ENCODE results near the gene RTBDN.

Gene RTBDN

DNA sequence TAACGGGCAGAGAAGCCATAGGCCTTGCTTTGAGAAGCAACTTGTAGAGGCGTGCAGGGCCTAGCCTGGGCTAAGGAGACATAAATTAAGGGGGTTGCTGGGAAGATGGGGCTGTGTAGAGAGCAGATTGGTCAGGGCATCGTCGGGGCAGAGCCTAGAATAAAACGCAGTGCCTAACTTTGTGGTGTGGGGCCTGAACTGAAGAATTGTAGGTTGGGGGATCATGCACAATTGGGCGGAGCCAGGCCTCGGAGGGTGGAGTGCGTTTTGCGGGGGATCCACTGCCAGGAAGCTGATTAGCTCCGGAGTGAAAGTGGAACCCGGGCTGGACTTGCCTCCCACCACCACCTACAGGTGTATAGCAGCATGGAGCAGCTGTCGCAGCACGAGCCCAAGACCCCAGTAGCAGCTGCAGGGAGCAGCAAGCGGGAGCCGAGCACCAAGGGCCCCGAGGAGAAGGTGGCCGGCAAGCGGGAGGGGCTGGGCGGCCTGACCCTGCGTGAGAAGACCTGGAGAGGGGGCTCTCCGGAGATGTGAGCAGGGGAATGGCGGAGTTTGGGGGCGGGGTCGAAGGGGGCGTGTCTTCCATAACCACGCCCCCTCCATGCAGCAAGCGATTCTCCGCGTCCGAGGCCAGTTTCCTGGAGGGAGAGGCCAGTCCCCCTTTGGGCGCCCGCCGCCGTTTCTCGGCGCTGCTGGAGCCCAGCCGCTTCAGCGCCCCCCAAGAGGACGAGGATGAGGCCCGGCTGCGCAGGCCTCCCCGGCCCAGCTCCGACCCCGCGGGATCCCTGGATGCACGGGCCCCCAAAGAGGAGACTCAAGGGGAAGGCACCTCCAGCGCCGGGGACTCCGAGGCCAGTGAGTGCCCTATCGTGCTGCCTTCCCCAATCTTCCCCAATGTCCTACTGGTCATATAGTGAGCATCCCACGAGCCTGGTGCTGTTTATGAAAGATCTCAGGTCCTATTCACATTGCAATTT, 33.0 kb upstream of the RTBDN start:
- POLR2A ChIA-PET (ENCODE audit: low non-redundant PET) = no interaction called here
- TF ChIP-seq, protein P1, sequence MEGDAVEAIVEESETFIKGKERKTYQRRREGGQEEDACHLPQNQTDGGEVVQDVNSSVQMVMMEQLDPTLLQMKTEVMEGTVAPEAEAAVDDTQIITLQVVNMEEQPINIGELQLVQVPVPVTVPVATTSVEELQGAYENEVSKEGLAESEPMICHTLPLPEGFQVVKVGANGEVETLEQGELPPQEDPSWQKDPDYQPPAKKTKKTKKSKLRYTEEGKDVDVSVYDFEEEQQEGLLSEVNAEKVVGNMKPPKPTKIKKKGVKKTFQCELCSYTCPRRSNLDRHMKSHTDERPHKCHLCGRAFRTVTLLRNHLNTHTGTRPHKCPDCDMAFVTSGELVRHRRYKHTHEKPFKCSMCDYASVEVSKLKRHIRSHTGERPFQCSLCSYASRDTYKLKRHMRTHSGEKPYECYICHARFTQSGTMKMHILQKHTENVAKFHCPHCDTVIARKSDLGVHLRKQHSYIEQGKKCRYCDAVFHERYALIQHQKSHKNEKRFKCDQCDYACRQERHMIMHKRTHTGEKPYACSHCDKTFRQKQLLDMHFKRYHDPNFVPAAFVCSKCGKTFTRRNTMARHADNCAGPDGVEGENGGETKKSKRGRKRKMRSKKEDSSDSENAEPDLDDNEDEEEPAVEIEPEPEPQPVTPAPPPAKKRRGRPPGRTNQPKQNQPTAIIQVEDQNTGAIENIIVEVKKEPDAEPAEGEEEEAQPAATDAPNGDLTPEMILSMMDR (conservative IDR thresholded peaks at IDR 0.05; ENCODE audit: low read depth) = no peak
- DNase-seq (ENCODE audit: low spot score) = peak; percentile 62
- peak overlapping the region; percentile 25; the same call in 1 of the 2 replicates for H3K27ac ChIP-seq
- CTCF ChIA-PET = no interaction called here

DNA sequence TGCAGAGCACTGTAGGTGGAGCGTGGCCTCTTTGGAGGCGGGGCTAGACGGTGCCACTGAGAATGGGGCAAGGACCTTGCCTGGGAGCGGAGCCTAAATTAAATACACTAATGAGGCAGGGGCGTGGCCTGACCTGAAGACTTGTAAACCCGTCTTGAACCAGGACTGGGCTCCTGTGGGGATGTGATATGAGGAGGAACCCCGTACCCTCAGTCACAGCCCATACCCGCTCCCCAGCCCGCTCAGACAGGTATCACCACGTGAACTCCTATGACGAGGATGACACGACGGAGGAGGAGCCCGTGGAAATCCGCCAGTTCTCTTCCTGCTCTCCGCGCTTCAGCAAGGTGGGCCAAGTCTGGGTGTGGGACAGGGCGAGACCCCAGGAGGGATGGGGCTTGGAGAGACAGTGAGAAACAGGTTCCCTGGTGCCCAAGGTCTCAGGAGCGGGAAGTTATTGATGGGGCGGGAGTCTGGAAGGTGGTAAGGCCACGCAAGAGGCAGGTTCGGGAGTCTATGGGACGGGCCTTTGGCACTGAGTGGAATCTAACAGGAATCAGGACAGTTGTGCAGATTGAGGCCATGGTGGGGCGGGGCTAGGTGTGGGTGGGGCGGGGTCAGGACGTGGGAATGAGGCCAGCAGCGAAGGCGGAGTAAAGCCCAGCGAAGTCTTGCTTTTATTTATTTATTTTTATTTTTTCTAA, 32.2 kb upstream of the RTBDN start:
- no peak for DNase-seq (ENCODE audit: low spot score)
- TF ChIP-seq, protein P1 (conservative IDR thresholded peaks at IDR 0.05; ENCODE audit: low read depth) = no peak
- CTCF ChIA-PET = no interaction called here
- POLR2A ChIA-PET (ENCODE audit: low non-redundant PET) = no interaction called here
- H3K27ac ChIP-seq = peak overlapping the region; percentile 25; the same call in 1 of the 2 replicates

DNA sequence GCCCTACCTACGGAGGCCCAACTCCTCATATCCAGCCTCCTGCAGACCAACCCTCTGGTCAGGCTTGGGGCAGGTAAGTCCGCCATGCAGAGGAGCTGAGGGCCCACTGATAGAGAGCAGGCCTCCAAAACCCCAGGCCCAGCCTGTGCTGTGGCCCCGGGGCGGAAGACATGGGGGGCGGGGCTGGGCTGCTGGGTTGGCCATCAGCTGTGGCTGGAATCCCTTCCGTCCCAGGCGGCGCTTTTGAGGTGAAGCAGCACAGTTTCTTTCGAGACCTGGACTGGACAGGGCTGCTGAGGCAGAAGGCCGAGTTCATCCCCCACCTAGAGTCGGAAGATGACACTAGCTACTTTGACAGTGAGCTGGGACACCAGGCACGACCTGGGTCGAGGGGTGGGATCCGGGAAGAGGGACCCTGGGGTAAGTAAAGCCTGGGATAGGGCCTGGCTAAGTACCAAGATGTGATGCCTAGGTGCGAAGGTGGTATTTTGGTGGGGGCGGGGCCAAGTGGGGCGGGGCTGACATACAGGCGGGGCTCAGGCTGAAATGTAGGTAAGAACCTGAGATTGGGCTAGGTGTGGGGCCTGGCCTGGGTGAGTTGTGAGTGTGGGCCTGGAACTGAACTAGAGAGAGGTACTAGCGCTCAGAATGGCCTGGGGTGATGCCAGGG, 31.5 kb upstream of the RTBDN start:
- no peak overlapping the region for H3K27ac ChIP-seq
- CTCF ChIA-PET = no interaction called here
- POLR2A ChIA-PET (ENCODE audit: low non-redundant PET) = no interaction called here
- TF ChIP-seq, protein P1 (conservative IDR thresholded peaks at IDR 0.05; ENCODE audit: low read depth) = no peak
- DNase-seq (ENCODE audit: low spot score) = no peak

DNA sequence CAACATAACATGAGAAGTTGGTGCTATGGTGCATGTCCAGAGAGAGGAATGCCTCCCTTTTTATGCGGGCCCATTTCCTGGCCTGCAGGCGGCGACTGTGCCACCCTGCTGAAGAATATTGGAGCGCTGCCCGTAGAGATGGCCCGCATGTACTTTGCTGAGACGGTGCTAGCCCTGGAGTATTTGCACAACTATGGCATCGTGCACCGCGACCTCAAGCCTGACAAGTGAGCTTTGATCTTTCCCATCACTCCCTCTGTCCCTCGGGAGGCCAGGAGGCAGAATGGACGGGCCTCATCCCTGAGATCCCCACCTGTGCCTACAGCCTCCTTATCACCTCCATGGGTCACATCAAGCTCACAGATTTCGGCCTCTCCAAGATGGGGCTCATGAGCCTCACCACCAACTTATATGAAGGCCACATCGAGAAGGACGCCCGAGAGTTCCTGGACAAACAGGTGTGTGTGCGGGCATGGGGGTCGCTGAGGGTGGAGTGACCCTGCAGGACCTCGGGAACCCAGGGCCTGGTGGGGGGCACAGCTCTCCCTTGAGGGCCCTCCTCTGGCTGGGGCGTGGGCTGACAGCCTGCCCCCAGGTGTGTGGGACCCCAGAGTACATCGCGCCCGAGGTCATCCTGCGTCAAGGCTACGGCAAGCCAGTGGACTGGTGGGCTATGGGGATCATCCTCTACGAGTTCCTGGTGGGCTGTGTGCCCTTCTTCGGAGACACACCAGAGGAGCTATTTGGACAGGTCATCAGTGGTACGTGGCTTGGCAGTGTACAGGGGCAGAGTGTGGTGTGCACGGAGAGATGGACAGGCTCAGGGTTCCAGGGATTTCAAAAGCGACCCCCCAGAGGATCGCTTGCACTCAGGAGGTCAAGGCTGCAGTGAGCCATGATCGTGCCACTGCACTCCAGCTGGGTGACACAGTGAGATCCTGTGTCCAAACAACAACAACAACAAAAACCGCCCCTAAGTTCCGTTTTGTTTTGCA, 30.6 kb upstream of the RTBDN start:
- CTCF ChIA-PET = no interaction called here
- no peak for DNase-seq (ENCODE audit: low spot score)
- H3K27ac ChIP-seq = no peak overlapping the region
- POLR2A ChIA-PET (ENCODE audit: low non-redundant PET) = no interaction called here
- TF ChIP-seq, protein P1 (conservative IDR thresholded peaks at IDR 0.05; ENCODE audit: low read depth) = no peak

DNA sequence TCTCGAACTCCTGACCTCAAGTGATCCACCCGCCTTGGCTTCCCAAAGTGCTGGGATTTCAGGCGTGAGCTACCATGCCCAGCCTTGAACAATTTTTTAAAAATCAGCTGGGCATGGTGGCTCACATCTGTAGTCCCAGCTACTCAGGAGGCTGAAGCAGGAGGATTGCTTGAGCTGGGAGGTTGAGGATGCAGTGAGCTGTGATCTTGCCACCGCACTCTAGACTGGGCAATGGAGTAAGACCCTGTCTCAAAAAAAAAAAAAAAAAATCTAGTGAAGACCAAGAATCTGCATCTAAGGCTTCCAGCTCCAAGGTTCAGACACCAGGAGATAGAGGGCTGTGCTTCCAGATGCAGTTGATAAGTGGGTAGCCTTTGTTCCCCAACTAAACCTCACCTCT, 29.8 kb upstream of the RTBDN start:
- no peak overlapping the region for H3K27ac ChIP-seq
- ChIA-PET POLR2A (ENCODE audit: low non-redundant PET) (no interaction called here), CTCF (interaction anchor here (0.6 to 1.5 kb wide), 2 partner anchors 16 to 21 kb away, joined by 4 to 6 read pairs; no protein-coding TSS in a partner anchor)
- TF ChIP-seq, protein P1 (conservative IDR thresholded peaks at IDR 0.05; ENCODE audit: low read depth) = no peak
- DNase-seq (ENCODE audit: low spot score) = no peak

Data from RWPE1 (cell line).